GM21360 (cell line): ENCODE data around the gene DDX3X.
"Not testable (repeated sequence)": the region's sequence is repeated elsewhere in the genome, so short reads cannot be mapped to it uniquely, and the experiment has no call there.

Source experiments
- ATAC-seq: cut with Tn5 transposase; IDR thresholded peaks from one replicate; pipeline ENCODE4 v1.9.1; 2021; ENCODE audit warnings: mild to moderate bottlenecking, moderate library complexity; ENCODE audit not compliant: unreplicated experiment

The DDX3X gene

DNA sequence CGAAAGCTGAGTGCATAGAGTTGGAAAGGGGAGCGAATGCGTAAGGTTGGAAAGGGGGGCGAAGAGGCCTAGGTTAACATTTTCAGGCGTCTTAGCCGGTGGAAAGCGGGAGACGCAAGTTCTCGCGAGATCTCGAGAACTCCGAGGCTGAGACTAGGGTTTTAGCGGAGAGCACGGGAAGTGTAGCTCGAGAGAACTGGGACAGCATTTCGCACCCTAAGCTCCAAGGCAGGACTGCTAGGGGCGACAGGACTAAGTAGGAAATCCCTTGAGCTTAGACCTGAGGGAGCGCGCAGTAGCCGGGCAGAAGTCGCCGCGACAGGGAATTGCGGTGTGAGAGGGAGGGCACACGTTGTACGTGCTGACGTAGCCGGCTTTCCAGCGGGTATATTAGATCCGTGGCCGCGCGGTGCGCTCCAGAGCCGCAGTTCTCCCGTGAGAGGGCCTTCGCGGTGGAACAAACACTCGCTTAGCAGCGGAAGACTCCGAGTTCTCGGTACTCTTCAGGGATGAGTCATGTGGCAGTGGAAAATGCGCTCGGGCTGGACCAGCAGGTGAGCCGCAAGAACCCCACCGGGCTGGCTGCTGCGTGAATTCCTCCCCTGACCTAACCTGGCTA is at the start of gene DDX3X:
TSS of gene DDX3X (plus strand) at position 419 of the 619 bp plus-strand sequence. CDS start at position 510, 91 bp downstream.
- peak; percentile 51 for ATAC-seq

DNA sequence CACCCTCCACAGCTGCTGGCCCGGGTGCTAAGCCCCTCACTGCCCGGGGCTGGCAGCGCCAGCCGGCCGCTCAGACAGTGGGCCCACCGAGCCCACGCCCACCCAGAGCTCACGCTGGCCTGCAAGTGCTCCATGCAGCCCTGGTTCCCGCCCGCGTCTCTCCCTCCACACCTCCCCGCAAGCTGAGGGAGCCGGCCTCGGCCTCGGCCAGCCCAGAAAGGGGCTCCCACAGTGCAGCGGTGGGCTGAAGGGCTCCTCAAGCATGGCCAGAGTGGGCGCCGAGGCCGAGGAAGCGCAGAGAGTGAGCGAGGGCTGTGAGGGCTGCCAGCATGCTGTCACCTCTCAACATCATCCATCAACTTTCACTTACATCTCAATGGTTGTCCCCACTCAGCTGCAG is 48.0 kb upstream of the DDX3X start:
- not testable (repeated sequence) for ATAC-seq

DNA sequence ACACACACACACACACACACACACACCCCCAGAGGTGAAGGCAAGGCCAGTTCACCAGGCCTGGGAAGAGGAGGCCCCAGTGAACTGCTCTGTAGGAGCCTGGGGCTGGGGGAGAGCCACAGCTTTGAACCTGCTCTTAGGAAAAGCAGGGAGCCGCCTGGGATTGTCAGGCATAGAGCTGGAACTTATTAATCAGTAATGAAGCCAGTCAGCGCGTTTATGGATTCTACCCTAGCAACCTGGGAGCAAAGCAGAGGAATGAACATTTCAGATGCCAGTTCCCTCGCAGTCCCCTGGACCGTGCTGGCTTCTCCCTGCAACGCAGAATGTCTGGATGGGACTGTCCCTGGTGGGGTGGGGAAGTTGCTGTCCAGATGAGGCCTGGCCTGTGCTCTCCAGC is 45.3 kb upstream of the DDX3X start:
- no peak for ATAC-seq

DNA sequence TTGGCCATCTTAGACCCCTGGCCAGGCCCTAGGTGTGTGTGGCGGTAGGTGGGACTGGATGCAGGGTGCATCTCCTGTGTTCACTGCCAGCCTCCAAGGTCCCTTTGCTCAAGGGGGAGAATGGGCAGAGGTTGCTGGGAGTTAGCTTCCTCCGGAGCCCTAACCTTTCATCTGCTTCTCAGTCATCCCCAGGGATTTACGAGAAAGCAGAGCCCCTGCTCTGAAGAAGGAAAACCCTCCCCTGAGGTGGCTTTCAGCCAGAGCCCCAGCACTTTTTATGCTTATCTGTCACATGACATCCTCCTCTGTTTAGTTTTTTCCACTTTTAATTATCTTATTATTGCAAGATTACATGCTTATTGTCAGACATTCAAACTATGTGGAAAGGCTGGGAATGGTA is 44.9 kb upstream of the DDX3X start:
- no peak for ATAC-seq

DNA sequence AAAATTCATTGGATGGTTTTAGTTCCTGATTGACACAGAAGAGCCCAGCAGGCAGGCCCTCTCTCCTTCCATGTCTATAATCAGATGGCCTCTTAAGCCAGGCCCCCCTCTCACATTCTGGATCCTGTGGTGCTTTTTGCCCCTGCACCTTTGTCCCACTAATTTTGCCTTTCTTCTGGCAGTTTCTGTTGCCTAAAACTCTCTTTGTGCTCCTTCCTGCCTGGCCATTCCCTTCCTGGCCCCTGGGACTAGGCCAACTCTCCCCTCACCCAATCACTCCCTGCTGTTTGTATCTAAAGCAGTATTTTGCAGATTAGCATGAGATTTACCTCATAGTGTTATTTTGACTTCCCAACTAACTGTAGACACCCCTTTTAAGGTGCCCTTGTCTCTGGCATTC is 42.7 kb upstream of the DDX3X start:
- no peak for ATAC-seq

DNA sequence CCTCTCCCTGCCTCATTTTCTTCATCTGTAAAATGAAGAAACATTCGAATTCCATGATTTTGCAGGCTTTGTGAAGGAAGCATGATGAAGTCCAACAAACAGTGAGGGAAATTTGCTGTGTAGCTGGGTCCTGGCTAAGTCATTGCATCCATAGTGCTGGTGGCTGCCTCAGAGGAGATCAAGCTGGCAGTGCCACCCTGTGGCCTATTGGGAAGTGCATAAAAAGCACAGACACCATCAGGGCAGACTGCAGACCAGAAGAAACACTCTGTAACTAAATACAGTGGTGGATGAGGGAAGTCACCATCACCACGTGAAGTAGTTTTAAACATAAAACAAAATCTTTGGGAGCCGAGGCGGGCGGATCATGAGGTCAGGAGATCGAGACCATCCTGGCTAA is 40.7 kb upstream of the DDX3X start:
- ATAC-seq = no peak

DNA sequence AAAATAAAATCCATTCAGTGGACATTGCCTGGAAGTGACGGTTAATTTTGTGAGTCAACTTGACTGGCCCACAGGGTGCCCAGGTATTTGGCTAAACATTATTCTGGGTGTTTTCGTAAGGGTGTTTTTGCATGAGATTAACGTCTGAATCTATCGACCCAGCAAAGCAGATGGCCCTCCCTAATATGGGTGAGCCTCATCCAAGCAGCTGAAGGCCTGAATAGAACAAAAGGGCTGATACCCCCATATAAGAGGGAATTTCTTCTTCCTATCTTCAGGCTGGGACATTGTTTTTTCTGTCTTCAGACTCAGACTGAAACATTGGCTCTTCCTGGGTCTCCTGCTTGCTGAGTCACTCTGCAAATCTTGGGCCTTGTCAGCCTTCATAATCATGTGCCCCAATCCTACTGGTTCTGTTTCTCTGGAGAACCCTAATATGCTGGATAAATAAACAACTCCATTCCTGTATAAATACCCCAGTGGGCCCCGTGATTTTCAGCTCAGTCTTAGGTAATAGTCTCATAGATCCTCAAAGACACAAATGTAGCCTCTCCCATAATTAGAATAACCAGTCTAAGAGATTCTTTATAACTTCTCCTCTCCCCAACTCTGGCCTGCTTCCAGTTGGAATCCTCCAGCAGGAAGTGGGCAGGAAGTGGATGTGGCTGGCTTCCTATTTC is 33.1 kb upstream of the DDX3X start:
- ATAC-seq = no peak

DNA sequence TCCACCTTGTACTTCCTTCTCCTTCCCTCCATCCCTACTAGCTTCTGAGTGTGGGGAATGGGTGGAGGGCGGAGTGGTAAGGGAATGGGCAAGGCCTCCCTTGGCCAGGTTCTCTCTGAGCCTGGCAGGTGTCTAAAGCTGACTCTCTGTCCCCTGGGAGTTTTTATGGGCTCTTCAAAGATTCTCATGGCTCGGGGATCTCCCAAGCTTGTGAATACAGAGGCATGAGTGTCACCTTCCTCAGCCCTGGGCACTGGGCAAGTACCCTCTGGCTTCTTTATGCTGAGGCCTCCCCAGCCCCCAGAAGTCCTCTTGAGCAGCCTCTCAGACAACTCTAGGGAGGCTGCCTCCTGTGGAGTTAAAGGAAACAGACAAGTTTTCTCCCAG is 32.5 kb upstream of the DDX3X start:
- no peak for ATAC-seq

DNA sequence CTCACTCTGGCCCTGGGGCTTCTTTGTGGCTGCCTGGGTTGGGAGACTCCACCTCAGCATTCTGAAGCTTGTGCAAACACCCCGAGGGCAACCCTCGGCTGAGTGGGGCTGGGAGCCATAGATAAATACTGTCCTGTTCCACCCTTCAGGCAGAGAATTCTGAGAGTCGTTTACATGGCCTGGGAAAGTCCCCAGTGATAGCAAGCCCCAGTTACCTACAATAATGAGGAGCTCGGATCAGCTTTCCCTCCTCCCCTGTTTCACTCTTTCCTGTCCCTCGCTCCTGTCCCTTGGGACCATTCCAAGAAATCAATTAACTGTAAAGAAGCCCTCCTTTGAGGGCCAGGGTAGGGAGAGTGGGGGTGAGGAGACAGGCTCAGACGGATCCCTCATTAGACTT is 31.6 kb upstream of the DDX3X start:
- no peak for ATAC-seq

DNA sequence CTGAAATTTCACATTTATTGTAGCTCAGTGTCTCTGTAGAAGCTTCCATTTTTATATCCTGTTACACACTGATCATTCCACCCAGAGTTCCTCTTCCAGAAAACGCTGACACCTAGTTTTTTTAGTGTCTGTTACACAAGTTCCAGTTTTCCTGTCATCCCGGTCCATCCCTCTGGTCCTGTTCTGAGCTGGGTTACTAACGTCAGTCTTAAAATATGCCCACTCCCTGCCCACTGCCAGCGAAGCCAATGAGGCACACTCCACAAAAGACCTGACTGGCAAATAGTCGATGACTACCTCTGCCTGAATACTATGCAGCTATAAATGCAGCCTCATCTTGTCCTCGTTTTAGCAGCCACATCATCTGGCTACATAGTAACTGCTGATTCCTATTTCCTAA is 30.9 kb upstream of the DDX3X start:
- no peak for ATAC-seq

DNA sequence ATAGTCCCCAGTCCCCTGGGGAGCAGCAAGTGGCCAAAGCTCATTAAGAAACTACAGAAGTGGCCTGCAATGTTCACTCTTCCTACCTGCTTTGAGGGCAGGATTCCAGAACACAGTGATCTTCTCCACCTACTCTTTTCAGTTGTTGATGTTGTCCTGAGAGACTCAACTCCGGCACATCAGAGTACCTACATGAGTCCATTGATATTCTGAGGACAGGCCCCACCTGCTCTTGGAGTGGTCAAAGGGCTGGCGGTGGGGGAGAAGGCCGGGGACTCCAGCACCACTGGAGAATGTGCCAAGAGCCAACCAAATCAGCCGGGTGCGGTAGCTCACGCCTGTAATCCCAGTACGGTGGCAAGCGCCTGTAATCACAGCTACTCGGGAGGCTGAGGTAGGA is 29.8 kb upstream of the DDX3X start:
- ATAC-seq = no peak

DNA sequence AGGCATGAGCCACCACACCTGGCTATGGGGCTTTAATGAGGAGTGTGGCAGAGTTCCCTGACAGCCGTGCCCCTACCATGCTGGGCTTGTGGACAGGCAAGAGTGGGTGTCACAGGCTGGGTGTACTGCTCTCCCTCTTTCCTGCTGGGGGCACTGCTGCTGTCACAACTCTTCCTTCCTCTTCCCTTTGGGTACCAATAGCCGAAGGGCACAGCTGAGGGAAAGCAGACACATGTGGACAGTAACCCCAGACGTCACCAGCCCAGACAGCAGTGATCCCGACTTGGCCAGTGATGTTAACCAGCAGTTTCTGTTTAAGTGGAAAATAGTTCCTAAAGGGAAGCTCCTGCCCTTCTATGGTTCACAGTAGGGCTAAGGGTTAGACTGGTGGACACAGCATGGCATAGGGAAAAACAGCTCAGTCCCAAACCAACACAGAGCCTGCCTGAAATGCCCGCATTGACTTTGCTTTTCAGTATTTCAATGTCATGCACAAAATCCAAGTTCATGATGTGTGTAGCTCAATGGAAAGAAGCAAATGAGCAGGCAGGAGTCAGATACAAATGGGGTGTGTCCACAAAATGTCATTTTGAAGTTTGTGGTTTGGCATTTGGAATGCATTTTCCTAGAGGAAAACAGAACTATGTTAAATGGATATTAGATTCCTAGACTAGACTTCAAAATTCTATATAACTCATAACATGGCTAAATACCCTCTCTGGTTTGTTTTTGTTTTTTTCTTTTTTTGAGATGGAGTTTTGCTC is 24.9 kb upstream of the DDX3X start:
- ATAC-seq = no peak

DNA sequence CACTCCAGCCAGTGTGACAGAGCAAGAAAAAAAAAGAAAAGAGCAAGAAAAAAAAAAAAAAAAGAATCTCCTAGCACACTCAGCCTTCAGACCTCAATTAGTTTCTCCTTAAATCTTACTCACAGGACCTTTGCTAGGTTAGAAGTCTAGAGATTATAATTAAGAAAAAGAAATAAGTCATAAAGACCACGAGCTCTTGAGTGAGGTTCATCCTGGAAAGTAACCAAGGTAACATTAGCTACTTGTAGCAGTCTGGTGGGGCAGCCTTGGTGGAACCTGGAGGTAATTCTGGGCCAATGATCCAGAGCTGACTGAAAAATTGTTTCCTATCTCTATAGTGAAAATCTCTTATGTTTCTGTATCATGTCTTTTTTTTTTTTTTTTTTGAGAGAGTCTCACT is 21.2 kb upstream of the DDX3X start:
- ATAC-seq = no peak

DNA sequence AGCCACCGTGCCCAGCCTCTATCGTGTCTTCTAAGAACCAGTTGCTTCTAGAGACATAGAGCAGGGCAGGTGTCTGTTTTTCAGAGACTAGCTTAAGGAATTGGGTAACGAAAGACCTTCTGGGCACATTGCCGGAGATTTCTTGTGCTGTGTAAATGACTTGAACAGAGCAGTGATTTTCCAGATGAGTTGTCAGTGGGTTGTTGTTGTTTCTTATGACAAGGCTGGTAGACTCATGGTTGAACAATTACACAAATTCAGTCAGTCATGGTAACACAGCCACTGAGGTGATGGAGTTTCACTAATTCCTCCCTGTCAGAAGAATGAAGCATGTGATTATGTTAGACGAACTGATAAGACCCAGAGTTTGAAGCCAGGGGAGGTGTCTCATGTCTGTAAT is 20.5 kb upstream of the DDX3X start:
- ATAC-seq = no peak

DNA sequence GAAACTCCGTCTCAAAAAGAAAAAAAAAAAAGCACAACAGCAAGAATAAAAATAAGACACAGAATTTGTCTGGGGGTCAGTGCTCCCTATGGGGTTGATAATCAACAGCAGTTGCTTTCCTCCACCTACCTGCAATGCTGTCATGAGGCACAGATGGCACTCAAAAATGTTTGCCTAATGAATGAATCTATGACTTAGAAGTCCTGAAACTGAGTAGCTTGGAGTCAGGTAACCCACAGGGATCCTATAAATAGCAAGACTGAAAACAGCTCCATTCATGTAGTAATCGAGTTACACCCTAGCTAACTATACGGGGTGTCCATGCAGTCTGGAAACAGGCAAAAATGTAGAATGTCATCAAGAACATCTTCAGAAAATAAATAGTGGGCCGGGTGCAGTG is 19.8 kb upstream of the DDX3X start:
- ATAC-seq = no peak

DNA sequence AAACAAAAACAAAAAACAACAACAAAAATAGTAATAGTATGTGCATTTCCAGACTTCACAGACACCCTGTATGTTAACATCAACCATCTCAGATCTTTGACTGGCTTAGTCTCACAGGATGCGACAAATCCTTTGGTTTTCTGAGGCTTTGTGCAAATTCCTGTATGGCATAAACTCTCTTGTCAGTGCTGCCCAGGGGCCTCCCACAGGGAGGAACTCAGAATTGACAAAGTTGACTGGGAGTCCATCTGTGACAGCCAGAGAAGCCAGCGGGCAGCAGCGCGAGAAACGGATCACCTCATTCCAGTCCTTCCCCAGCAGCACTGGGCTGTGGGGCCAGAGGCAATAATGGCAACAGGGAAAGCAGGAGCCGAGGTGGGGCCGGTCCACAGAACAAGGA is 19.1 kb upstream of the DDX3X start:
- no peak for ATAC-seq

DNA sequence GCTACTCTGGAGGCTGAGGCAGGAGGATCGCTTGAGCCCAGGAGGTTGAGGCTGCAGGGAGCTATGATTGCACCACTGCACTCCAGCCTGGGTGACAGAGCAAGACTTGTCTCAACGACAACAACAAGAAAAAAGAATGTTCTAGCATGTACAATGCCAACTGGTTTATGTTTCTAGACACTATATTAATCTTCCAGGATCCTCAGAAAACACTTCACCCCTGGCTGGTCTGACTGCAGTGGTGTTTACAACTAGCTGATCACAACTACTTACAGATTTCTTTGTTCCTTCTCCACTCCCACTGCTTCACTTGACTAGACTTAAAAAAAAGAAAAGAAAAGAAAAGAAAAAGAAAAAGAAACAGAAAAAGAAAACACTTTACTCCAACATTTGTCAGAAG is 17.7 kb upstream of the DDX3X start:
- not testable (repeated sequence) for ATAC-seq

DNA sequence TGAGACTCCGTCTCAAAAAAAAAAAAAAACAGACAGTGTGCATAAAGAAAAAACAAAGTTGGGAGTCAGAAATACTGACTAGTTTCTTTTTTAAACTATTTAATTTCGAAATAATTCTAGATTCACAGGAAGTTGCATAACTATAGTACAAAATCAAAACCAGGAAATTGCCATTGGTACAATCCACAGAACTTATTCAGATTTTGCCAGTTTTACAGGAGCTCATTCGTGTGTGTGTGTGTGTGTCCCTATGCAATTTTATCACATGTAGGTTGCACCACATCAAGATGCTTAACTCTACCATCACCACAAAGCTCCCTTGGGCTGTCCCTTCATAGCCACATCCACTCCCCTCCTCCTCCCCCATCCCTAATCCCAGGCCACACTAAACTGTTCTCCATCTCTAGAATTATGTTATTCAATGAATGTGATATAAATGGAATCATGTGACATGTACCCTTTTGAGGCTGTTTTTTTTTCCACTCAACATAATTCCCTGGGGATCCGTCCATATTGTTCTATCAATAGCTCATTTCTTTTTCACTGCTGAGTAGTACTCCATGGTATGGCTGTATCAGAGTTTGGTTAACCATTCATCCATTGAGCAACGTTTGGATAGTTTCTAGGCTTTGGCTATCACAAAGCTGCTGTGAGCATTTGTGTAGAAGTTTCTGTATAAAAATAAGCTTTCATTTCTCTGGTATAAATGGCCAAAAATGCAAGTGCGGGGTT is 16.3 kb upstream of the DDX3X start:
- no peak for ATAC-seq

DNA sequence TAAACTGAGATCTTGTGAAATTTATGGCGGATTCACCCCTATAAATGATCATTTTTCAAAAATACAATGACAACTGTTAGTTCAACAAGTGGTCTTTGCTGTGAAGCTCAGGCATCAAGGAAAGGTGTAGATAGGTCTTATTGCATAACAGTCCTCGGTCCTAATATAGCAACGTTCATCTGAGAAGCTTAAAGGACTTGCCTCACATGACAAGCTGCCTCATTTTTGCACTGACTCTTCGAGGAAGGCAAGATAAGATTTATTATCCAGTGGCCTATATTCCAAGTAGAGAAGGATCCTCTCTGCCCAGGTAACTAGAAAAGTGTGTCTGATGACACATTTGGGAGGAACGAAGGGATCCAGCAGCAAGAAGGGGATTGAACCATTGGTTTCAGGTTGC is 13.6 kb upstream of the DDX3X start:
- no peak for ATAC-seq

DNA sequence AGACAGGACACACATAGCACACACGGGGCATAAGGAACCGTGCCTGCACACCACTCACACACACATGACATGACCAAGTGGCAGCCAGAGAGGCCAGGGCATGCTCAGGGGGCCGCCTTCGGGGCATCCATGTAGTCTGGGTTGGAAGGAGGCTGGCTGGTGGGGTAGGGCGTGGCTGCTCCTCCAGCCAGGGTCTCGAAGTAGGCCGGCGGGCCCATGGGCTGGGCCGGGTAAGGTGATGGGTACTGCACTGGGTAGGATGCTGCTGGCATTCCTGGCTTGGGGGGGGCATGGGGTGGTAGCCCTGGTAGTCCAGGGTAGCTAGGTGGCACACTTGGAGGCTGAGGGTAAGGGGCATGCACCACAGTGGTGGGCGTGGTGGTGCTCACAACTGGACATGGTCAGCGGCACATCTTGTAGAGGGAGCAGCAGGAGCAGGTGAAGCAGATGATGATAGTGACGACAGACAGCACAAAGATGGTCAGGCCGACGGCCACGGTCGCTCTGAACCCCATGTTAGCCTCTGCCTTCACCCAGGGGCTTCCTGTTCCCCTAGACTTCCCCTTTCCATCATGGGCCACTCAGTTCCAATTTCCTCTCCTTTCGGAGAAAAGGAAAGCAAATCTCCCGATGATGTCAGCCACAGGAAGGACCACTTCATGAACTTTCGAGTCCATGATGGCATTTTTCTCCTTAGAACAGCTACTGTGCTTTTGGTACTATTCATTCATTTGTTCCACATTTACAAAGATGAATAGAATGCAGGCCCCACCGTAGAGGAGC is 10.9 kb upstream of the DDX3X start:
- no peak for ATAC-seq

DNA sequence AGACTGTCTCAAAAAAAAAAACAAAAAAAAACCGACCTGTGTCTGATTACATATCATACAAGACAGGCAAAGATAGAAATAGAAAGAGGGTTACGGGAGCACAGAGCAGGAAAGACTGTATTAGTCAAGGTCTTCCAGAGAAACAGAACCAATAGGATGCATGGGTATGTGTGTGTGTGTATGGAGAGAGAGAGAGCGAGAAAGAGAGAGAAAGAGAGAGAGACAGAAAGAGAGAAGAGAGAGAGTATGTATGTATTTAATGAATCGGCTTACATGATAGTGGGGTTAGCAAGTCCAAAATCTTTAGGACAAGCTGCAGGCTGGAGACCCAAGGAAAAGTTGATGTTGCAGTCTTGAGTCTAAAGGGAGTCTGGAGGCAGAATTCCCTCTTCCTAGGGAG is 7.5 kb upstream of the DDX3X start:
- no peak for ATAC-seq
